Activated CD8-positive, alpha-beta memory T cell treated with anti-CD3 and anti-CD28 coated beads, Interleukin-2, amount 50 U/mL, for 1 hour (primary cell): ENCODE measurements around the gene TEX30.
A peak's percentile ranks its signal among the peaks of the same experiment; 100 is the strongest.
"Not testable (repeated sequence)": the region's sequence is repeated elsewhere in the genome, so short reads cannot be mapped to it uniquely, and the experiment has no call there.

Experiments used
- DNase-seq: peaks from one replicate; pipeline ENCODE4 v3.0.0-alpha.2; 2020; ENCODE audit errors: extremely low read depth

TEX30 gene

DNA sequence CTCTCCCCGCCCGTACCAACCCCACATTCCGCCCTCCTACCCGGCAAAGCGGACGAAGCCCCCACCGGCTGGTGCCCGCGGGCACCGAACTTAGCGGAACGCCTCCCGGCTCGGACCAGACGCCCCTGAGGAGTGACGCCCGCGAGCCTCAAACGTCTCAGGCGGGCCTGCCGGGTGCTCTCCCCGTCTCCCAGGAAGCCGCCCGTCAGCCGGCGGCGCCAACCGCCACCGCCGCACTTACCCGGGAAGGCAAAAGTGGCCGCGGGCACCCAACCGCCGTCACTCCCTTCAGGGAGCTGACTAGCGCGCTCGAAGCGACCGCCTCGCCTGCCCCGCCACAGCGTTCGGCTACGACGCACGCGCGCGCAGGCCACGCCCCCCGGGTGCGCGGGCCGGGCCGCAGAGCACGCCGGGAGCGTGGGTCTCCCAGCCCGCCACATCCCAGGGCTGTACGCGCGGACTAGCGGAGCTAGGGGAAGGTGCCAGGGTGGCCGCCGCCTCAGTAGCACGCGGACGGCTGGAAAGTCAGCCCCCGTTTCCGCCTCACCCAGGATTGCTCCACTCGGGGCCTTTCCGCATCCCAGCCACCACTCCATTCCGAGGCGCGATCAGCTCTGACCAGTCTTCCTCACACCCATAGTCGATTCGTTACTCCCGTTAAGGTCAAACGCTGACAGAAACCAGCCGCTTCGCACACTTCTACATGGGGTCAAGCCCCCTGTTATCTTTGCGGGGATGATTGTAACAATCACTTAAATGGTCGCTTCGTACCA is at the start of gene TEX30:
TSS of gene TEX30 (minus strand) at position 346 of the 773 bp plus-strand sequence. CDS start 3,760 bp downstream, outside the sequence.
- DNase-seq = peak; percentile 53

DNA sequence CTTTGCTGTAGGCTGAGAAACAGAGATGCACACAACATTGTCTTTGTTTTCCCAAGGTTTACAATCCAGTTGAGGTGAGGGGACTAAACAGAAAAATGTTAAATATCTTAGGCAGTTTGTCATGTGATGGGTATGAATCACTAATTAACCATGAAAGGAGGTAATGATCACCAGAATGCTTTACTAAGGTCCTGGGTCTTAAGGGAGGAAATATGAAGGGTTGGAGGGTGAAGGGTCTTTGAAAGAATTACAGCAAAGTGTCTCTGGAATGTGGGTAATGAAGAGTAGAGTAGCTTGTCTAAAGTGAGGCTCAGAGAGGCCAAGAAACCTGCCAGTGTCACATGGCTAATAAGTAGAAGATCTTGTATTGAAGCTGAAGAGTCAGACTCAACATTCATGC is 44.3 kb upstream of the TEX30 start:
- no peak for DNase-seq

DNA sequence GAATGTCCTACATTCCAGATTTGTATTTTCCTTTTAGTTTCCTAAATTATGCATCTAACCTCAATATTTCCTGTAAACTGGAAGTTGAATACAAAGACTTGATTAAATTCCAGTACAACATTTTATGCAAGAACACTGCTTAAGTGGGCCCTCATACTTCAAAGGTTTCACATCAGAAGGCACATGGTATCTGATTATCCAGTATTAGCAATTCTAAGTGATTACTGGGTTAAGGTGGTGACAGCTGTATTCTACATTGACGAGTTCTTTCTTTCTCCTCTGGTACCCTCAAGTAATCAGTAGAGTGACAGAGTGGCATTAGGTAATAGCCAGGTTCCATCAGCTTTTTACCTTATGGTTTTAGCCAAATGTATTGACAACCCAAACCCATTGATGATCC is 43.7 kb upstream of the TEX30 start:
- no peak for DNase-seq

DNA sequence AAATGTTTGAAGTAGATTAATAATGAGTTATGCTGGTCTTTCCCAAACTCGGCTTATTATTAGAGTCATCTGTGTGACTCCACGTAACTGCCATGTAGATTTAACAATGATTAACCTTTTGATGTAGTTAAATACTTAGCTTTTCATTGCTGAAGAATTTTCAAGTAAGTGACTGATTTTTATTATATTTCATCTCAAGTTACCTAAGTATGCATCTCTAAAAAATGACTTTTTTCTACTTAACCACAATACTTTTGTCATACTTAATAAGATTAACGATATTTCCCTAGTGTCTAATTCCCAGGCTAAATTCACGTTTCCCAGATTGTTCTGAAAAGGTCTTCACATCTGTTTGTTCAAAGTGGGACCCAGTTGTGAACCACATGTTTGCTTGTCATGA is 43.1 kb upstream of the TEX30 start:
- no peak for DNase-seq

DNA sequence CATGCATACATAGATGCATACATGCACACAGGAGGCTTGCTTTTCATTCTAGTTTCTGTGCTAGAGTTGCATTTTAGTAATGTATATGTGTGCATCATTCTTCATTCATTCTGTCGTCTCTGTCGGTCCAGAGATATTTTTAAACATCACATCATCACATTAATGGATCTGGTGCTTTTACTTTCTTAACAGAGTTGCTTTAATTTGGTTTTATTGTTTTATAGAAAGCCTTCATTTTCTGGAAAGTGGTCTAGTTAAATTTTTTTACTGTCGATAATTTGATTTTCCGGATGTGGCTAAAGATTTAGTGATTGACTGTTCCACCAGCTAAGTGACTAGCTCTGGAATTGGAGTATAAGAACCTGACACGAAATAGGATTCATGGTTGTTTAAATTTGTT is 42.2 kb upstream of the TEX30 start:
- no peak for DNase-seq

DNA sequence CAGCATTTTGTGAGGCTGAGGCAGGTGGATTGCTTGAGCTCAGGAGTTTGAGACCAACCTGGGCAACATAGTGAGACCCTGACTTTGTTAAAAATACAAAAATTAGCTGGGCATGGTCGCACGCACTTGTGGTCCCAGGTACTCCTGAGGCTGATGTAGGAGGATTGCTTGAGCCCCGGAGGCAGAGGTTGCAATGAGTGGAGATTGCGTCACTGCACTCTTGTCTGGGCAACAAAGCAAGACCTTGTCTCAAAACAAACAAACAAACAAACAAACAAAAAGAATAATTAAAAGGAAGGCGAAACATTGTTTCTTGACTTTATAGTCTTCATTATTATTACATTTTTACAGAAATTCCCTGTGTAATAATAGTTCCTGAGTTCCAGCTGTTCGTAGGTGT is 41.2 kb upstream of the TEX30 start:
- no peak for DNase-seq

DNA sequence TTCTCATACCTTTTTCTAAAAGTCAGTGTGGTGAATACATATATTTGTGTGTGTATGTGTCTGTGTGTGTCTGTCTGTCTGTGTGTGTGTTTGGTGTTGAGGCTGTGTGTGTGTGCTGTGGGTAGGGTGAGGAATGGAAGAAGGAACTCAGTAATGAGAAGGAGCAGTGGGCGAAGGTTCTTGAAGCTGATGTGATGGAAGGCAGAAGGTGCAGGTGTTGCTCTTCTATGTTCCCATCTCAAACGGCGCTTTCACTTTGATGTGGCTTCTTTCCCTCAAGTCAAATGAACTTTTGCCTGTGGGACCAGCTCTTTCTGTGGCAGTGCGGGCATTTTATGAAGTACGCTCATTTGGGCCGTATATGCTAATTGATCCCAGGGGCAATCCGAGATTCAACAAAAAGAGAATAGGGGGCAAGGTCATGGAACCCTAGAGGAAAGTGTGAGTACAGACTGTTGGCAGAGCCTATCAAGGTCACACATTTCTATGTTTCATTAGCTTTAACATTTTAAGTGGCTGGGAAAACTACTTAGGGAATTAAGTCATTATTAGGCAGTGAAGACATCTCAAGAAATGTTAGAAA is 40.5 kb upstream of the TEX30 start:
- DNase-seq = no peak

DNA sequence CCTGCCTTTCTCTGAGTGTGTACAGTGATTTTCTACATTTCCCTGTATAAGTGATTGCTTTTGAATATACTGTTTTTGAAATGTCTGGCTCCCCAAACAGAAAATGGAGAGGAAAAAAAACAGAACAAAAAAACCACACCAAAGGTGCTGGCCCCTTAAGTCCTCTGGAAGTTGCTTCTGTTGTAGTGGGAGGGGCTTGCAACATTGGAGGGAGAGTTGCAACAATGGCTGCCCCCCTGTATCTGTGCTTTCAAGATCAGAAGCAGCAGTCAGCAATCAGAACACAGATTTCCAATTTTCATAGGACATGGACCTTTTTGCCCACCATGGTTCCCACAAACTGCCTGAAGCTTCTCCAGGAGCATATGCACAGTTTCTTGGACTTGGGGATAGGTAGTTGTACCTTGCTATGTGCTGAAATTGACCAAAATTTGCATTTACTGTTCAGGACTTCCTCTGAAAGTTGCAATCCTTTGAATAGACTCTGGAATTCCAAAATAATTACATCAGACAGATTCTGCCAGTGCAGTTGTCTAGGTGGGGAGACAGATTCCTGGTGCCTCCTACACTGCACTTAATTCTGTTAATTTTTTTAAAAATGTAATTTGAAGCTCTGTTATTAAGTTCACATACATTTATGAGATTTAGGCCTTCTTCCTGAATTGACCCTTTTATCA is 39.2 kb upstream of the TEX30 start:
- no peak for DNase-seq

DNA sequence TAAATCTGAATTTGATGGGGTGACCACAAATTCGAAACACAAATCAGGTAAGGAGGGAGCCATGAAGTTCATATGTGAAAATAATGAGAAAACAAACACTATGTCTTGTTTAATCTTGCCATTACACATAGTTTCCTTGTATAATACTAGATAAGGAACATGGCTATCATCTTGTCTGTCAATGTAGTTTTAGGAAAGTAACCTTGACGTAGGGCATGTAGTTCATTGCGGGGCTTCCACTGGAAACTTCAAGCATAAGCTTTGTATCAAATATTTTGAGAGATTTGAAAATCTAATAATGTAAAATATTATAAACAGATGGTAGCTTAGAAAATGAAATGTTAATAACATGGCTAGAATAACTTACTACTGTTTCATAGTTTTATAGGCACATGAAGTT is 34.1 kb upstream of the TEX30 start:
- DNase-seq = no peak

DNA sequence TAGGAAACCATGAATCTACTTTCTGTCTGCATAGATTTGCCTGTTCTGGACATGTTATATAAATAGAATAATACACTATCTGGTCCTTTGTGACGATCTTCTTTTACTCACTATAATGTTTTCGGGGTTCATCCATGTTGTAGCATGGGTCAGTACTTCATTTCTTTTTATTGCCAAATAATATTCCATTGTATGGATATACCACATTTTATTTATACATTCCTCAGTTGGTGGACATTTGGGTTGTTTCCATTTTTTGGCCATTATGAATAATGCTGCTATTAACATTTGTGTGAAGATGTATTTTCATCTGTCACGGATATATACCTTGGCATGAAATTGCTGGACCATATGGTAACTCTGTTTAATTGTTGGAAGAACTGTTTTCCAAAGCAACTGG is 32.1 kb upstream of the TEX30 start:
- no peak for DNase-seq

DNA sequence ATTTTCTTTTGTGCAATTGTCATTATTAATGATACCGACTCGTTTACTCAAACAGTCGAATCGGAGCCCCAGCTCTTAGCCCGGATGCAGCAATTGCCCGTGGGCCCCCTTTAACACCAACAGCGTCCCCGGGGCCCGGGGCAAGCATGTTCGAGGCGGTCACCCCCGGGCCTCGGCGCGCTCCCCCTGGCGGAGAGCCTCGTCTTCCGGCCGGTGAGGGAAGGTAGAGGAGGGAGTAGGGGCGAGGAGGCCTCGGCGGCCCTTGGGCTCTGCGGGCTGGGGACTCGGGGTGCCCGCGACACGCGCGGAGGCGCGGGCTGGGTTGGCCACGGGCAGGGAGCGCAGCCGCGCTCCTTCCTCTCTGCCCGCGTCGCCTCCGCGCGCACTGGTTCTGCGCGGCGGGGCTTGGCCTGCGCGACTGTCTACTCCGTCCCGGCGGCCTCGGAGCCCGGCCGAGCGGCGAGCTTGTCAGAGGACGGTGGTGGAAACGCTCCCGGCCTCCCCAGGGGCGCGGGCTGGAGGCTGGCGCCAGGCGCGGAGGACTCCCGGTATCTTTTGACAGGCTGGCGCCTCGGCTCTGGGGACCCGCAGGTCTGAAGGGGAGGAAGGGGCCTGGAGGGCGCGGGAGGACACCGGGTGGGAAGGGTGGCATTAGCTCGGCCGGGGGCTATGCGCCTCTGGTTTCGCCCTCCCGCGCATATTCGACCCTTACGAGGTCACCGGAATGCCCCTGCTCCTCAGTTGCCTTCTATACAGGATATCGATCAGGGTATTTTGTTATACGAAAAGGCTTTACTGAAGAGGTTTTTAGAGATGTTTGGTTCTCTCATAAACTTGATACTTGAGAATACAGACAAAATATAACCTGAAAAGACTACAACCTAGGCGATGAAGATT is 26.8 kb upstream of the TEX30 start:
- DNase-seq = peak; percentile 49

DNA sequence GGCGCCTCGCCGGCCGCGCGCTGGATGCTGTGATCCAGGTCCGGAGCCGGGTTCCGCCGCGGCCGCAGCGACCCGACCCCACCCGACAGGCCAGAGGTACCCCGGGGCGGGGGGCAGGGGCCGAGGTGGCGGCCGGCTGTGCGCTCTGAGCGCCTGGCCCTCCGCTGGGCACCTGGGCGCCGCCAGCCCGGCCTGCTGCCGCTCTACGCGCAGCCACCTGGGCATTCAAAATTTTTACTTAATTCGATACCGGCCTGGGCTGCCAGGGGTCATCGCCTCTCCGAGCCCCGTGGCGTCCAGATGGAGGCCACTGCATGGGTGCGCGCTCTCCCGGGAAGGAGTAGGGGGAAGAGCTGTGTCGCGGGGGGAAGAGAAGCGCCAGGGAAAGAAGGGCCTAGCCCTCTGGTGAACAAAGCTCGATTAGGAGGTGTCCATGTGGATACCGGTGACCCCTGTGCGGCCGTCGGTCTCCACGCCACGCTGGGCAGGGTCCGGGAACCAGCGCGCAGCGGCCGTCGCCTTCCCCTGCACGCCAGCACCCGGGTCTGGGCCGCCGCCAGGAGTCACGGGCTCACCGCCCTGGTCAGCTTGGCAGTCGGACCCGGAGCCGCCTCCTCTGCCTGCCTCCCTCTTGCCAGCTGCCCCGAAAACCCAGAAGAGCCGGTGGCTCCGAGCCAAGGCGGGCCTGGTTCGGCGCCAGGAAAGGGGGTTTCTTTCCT is 26.0 kb upstream of the TEX30 start:
- DNase-seq = no peak

DNA sequence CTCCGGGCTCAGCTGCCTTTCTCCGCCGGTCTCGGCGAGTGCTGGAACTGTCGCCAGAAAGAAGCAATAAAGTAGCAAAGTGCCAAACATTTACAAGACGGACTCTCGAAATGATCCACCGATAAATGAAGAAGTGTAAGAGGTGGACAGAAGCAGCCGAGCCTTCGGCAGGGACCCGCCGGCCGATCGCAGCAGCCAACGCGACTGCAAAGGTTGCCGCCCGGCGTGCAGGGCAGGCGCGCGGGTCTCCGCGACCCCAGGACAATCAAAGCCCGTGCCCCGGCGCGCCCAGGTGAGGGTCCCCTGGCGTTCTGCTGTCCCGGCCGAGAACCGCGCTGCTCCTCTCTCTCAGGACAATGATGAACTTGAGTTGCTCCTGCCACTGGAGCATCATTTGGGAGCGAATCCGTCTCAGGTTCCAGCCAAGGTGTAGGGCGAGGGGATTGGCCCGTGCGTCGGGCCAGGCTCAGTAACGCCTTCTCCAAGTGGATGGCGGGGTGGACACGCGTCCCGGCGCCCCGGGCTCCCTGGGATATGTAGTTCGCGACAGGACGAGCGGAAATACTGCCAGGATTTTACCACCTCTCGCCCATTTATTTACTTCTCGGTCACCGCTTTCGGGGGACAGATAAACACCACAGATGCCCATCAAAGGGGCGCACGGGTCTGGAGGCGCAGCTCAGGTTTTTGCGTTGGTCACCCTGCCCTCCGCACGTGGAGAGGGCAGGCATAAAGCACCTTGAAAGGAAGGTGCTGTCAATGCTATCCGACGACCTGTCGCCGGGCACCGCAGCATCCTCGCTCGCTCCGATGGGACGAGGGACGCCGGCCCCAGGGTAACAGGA is 25.2 kb upstream of the TEX30 start, which contains the start of the genes BIVM and POGLUT2:
TSS of gene BIVM (plus strand) at position 539 of the 845 bp plus-strand sequence. CDS start 8,149 bp downstream, outside the sequence.
TSS of gene POGLUT2 (minus strand) at position 396 of the 845 bp plus-strand sequence. CDS start at position 90, 306 bp downstream.
- DNase-seq = peak; percentile 33

DNA sequence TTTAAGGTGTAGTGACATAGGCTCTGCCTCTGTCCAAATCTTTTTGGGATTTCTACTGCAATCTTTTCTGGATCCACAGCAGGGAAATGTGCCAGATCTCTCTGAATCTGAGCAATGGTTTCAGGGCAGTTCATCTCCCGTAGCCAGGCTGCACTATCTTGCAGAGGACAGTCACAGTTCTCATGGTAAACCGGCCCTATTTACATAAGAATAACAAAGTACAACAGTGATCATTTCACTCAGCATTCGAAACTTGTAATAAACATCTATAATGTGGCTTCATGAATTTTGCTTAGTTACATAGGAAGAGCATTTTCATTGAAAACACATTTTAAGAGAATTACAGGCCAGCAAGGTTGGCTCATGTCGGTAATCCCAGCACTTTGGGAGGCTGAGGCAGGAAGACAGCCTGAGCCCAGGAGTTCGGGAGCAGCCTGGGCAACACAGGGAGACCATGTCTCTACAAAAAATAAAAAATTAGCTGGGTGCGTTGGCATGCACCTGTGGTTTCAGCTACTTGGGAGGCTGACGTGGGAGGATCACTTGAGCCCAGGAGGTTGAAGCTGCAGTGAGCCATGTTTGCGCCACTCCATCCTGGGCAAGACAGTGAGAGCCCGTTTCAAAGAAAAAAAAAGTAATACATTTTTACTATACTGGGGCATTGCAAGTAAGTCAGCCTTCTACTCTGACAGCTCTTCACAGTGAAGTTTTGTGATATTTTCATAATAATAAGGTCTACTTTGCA is 20.2 kb upstream of the TEX30 start:
- no peak for DNase-seq

DNA sequence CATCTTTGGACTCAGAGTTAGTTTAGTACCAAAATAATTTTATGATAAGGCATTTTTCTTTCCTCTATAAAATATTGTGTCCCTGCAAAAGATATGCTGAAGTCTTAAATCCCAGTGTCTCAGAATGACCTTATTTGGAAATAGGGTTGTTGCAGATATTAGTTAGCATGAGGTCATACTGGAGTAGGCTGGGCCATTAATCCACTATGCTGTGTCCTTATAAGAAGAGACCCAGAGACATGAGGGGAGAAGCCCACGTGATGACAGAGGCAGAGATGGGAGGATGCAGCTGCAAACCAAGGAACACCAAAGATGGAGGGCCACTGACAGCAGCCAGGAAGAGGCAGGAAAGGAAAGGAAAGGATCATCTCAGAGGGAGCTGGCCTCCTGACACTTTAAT is 18.8 kb upstream of the TEX30 start:
- DNase-seq = no peak

DNA sequence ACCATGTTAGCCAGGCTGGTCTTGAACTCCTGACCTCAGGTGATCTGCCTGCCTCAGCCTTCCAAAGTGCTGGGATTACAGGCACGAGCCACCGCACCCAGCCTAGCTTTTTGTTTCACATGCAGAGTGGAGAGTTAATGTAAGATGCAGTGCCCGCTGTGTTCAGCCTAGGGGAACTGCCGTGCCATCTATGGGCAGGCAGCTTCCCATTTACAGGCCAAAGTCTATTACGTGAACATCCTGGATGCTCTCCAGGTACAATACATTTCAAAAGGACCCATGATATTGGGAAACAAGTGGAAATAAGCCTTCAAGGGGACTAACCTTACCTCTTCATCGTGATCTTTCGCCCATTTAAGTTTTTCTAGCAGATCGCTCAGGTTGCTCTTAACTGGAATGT is 15.1 kb upstream of the TEX30 start:
- DNase-seq = no peak

DNA sequence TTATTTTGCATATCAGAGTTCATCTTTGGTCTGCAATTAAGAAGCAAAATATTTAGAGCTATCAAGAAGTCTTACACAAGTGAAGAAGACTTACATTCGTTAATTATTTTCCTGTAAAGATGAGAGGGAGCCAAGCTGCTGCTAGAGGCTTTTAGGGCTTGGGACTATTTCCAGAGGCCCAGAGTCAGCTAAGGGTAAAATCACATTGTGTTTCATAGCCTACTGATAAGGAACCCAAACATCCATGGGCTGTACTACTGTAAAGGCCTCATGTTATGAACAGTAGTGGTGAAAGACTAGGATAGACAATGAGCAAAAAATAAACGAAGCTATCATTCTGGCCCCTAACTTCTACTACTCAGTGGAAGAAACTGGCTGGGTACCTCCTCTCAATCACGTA is 10.9 kb upstream of the TEX30 start:
- DNase-seq = no peak

DNA sequence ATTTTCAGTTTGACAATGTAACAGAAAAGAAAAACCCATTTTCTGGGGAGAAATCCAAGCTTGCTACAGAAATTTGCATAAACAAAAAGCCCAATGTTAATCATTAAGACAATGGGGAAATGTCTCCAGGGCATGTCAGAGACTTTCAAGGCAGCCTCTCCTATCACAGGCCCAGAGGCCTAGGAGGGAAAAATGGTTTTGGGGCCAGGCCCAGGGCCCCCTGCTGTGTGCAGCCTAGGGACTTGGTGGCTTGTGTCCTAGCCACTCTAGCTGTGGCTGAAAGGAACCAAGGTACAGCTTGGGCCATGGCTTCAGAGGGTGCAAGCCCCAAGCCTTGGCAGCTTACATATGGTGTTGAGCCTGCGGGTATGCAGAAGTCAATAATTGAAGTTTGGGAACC is 8.0 kb upstream of the TEX30 start:
- DNase-seq = no peak

DNA sequence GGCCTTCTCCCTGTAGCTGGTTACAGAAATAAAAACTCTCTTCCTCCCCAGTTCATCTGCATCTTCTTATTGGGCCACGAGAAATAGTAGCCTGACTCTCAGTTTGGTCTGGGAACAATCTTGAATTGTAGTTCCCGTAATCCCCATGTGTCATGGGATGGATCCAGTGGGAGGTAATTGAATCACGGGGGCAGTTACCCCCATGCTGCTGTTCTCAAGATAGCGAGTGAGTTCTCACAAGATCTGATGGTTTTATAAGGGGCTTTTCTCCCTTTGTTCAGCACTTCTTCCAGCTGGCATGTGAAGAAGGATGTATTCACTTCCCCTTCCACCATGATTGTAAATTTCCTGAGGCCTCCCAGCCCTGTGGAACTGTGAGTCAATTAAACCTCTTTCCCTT is 7.1 kb upstream of the TEX30 start:
- not testable (repeated sequence) for DNase-seq
